BJ (cell line): Measurements from ENCODE around the gene NEURL4. TPM values are rescaled to one million over a fixed set of nuclear protein-coding genes. Genes with fewer than 3 reads are reported as not detected.

ENCODE experiments used
- CTCF ChIA-PET: fragments of 350-600 bp; formaldehyde crosslinking; extraction: SDS; loops from one replicate; lab custom pipeline; 2021; ENCODE audit warnings: antibody characterized with exemption, inconsistent platforms; lab: Yijun Ruan, JAX
- POLR2A ChIA-PET: fragments of 300-600 bp; sonication (Branson Sonifier 250); formaldehyde crosslinking; extraction: SDS; loops from one replicate; lab custom pipeline; 2021; ENCODE audit warnings: antibody characterized with exemption; lab: Charles Lee
- DNase-seq: peaks from one replicate; pipeline ENCODE4 v3.0.0-alpha.2; 2011; ENCODE audit warnings: low read depth
- H3K27me3 ChIP-seq: 2 replicates; pipeline ENCODE4 v1.6.0; 2011; ENCODE audit warnings: low read length; ENCODE audit not compliant: control insufficient read depth, insufficient read depth
- H3K36me3 ChIP-seq: 2 replicates; pipeline ENCODE4 v1.5.1; 2011; ENCODE audit warnings: low read length; ENCODE audit not compliant: control insufficient read depth, insufficient read depth
- H3K4me3 ChIP-seq: 2 replicates; pipeline ENCODE4 v1.5.1; 2011; ENCODE audit warnings: low read depth, mild to moderate bottlenecking, control low read depth, low read length
- CTCF ChIP-seq: IDR thresholded peaks from 2 replicates; pipeline ENCODE4 v1.5.1; 2011; ENCODE audit warnings: low read depth, mild to moderate bottlenecking, control low read depth, inconsistent platforms, low read length, moderate library complexity; ENCODE audit not compliant: insufficient read depth
- polyA plus RNA-seq: library from polyadenylated mRNA; depleted of rRNA; stranded (reverse); fragments of >200 nt; gene quantifications from 2 replicates; pipeline ENCODE4 v1.2.3, GENCODE V29; 2011

The NEURL4 gene
- polyA plus RNA-seq, 1 experiment, result 14.9 TPM

GRCh38 chr17:7296189-7296861 lies 32.8 kb downstream of the NEURL4 start:
- H3K36me3 ChIP-seq, result no peaks in the 10 kb centered on the region
- POLR2A ChIA-PET, result no interaction called here
- CTCF ChIA-PET, result interaction anchor here (0.5 to 3.5 kb wide), 39 partner anchors 9 to 287 kb away, joined by 3 to 51 read pairs (median 4); partner anchors contain the start of genes ACADVL, CTDNEP1, DLG4 and ELP5
- peak; percentile 75 for TF ChIP-seq CTCF
- no peak for DNase-seq
- H3K27me3 ChIP-seq, result peaks cover 22% of the 10 kb centered on the region
- H3K4me3 ChIP-seq, result peak overlapping the region; percentile 16; the same call in 1 of the 2 replicates

GRCh38 chr17:7295230-7296180 lies 33.6 kb downstream of the NEURL4 start:
- Histone ChIP-seq H3K27me3 (peaks cover 27% of the 10 kb centered on the region), H3K4me3 (no peak overlapping the region; the same call in 1 of the 2 replicates), H3K36me3 (no peaks in the 10 kb centered on the region)
- POLR2A ChIA-PET, result no interaction called here
- no peak for TF ChIP-seq CTCF
- CTCF ChIA-PET, result interaction anchor here (0.5 to 3.5 kb wide), 36 partner anchors 8 to 286 kb away, joined by 3 to 51 read pairs (median 4); partner anchors contain the start of genes ACADVL, DLG4, GABARAP and NEURL4
- no peak for DNase-seq

DNA sequence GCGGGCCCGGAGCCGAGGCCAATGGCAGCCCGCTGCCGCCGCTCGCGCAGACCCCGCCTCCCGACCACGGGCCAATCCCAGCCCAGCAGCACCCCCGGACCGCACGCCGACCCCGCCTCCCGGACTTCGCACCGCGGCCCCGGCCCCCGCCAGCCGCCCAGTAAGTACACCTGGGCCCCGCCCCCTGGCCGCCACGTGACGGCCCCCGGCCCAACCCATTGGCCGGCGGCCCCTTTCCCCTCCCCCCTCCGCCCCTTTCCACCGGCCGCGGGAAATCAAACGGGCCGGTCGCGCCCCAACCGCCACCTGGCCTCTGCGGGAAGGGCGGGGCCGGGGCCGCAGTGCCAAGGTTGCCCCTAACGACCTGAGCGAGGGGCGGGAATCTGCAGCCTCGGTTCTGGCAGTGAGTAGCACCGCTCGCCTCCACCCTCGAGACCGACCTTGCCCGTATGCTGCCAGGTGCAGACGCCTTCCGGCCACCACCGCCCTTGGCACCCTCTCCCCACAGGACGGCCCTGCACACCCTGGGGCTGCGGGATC lies 34.5 kb downstream of the NEURL4 start, which contains the start of gene YBX2:
TSS of gene YBX2 (minus strand) at position 26 of the 540 bp plus-strand sequence. CDS start 139 bp downstream, outside the sequence.
- no peak for DNase-seq
- ChIA-PET CTCF (no interaction called here), POLR2A (no interaction called here)

GRCh38 chr17:7293816-7294613 lies 35.1 kb downstream of the NEURL4 start:
- POLR2A ChIA-PET, result no interaction called here
- Histone ChIP-seq H3K4me3 (peak overlapping the region; percentile 35), H3K36me3 (no peaks in the 10 kb centered on the region), H3K27me3 (peaks cover 26% of the 10 kb centered on the region)
- CTCF ChIA-PET, result interaction anchor here (1.2 to 1.6 kb wide), 2 partner anchors 73 to 242 kb away, joined by 4 read pairs; no protein-coding TSS in a partner anchor
- no peak for TF ChIP-seq CTCF
- no peak for DNase-seq

More for the DNA sequence above, 34.5 kb downstream of the NEURL4 start, which contains the start of gene YBX2:
- no peak for TF ChIP-seq CTCF
- peaks cover 26% of the 10 kb centered on the region for H3K27me3 ChIP-seq
- H3K36me3 ChIP-seq, result no peaks in the 10 kb centered on the region
- H3K4me3 ChIP-seq, result peak within 1 kb of the TSS; percentile 35
